Activated effector memory CD4-positive, alpha-beta T cell treated with anti-CD3 and anti-CD28 coated beads, Interleukin-2, amount 50 U/mL, for 16 hours (primary cell): ENCODE results near the gene TOMM40.
A peak's percentile ranks its signal among the peaks of the same experiment; 100 is the strongest.
"Not testable (repeated sequence)": the region's sequence is repeated elsewhere in the genome, so short reads cannot be mapped to it uniquely, and the experiment has no call there.

Experiments
- DNase-seq: peaks from one replicate; pipeline ENCODE4 v3.0.0-alpha.2; 2020

TOMM40 gene

GRCh38 chr19:44872661-44873060 is 18.4 kb upstream of the TOMM40 start:
- DNase-seq, result no peak

- no peak for DNase-seq
Measured at GRCh38 chr19:44874317-44874716, 16.7 kb upstream of the TOMM40 start.

- DNase-seq, result no peak
Measured at GRCh38 chr19:44875666-44876451, 15.2 kb upstream of the TOMM40 start.

DNA sequence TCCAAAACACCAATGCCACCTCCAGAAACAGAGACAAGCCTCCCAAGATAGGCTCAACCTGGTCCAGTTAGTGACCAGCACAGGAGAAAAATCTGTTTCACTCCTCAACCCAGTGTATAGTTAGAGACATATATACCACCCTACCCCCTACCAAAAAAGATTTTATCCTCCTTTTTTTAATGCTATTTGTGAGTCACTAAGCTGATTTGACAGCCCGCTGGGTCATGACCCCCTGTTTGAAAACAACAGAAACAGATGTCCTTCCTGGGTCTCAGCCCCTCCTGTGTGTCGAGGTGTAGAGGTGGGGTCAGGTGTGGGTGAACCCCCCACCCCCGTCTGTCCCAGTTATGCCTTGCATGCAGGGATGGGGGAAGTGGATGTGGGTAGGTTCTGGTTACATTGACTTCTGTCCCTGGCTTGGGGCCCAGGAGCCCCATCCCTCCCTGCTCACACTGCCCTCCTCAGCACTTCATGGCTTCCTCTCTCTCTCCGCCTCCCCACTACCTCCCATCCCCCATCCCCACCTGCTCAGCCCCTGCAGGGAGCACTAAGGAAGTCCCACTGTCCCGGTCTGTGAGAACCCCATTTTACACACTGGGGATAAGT is 14.0 kb upstream of the TOMM40 start:
- DNase-seq, result no peak

- no peak for DNase-seq
Measured at GRCh38 chr19:44878120-44878865, 12.8 kb upstream of the TOMM40 start.

- DNase-seq, result no peak
Measured at GRCh38 chr19:44879309-44880065, 11.6 kb upstream of the TOMM40 start.

DNA sequence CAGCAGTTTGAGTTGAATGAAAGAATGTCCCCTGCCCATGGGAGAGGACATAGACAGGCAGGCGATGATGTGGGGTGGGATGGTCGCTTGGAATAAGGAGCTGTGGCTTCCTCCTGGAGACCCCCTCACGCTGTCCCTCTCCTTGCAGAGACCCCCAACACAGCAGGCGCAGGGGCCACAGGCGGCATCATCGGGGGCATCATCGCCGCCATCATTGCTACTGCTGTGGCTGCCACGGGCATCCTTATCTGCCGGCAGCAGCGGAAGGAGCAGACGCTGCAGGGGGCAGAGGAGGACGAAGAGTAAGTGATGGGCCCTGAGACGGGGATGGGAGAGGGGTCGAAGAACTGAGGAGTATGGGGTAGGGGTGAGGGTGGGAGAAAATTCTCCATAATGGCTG is 9.0 kb upstream of the TOMM40 start:
- DNase-seq, result no peak

DNA sequence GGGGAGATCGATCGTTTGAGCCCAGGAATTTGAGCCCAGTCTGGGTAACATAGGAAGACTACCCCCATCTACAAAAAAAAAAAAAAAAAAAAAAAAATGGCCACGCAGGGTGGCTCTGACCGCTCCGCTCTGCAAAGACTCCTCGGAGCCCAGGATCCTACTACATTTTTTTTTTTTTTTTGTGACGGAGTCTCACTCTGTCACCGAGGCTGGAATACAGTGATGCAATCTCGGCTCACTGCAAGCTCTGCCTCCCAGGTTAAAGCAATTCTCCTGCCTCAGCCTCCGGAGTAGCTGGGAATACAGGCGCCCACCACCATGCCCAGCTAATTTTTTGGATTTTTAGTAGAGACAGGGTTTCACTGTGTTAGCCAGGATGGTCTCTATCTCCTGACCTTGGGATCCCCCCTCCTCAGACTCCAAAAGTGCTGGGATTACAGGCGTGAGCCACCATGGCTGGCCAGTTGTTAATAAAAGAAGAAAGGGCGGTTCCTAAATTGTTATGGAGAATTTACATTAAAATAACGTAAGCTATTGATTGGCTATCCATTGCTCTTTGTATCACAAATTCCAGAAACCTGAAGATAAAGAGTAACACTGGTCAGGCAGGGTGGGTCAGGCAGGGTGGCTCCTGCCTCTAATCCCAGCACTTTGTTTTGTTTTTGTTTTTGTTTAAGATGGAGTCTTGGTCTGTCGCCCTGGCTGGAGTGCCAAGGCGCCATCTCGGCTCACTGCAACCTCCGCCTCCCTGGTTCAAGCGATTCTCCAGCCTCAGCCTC is 8.2 kb upstream of the TOMM40 start:
- not testable (repeated sequence) for DNase-seq

DNA sequence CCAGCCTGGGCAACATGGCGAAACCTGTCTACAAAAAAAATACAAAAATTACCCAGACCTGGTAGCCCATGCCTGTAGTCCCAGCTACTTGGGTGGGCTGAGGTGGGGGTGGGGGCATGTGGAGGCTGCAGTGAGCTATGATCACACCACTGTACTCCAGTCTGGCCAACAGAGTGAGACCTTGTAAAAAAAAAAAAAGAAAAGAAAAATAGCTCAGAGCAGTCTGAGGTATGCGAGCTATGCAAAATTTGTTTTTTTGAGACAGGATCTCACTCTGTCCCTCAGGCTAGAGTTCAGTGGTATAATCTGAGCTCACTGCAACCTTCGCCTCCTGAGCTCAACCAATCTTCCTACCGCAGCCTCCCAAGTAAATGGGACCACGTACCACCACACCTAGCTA is 7.1 kb upstream of the TOMM40 start:
- DNase-seq, result no peak

DNA sequence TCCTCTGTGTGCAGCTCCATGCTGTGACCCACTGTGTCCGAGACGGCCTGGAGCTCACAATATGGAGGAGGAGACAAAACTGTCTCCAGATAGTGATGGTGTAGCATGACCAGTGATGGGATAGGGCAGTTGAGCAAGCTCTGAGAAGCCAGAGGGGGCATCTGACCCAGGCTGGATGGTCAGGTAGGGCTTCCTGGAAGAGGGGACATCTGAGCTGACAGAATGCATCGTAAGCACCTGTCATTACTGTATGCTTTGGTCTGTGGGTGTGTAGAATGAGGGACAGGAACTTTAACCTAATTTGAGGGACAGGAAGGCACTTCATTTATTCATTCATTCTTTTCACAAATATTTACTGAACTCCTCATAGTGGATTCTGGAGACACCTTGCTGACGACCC is 6.5 kb upstream of the TOMM40 start:
- no peak for DNase-seq

DNA sequence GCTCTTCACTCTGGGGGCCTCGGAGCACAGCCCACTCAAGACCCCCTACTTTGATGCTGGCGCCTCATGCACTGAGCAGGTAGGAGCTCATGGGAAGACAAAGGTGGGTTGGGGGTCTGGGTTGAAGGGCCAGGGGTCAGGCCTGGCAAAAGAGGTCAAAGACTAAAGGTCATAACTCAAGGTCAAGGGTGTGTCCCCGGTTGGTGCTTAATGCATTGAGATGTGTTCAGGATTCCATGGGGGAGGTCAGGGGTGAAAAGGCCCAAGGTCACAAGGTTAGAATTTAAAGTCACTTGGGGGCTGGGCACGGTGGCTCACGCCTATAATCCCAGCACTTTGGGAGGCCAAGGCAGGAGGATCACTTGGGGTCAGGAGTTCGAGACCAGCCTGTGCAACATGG is 4.9 kb upstream of the TOMM40 start:
- no peak for DNase-seq

DNA sequence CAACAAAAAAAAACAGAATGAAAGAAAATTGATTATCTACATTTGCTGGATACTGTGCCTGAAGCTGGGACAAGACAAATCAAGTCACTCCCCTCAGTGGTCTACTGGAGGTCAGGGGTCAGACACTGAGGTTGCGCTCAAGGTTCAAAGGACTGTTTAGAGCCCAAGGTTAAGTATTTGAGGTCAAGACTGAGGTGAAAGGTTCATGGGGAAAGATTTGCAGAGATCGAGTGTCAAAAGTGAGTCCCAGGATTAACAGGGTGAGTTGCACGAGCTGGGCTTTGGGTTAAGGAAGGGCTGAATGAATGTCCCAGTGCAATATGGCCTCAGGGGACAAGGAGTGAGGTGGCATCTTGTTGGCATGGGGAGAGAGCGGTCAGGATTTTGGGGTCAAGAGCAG is 3.4 kb upstream of the TOMM40 start:
- no peak for DNase-seq

DNA sequence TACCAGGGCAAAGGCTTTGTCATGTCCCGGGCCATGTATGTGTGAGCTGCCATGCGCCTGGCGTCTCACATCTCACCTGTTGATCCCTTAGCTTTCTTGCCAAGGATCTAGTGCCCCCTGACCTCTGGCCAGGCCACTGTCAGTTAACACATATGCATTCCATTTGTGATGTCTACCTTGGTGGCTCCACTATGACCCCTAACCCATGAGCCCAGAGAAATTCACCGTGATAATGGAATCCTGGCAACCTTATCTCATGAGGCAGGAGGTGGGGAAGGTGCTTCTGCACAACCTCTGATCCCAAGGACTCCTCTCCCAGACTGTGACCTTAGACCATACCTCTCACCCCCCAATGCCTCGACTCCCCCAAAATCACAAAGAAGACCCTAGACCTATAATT is 2.7 kb upstream of the TOMM40 start:
- not testable (repeated sequence) for DNase-seq

GRCh38 chr19:44889830-44890365 is 1.2 kb upstream of the TOMM40 start:
- no peak for DNase-seq

DNA sequence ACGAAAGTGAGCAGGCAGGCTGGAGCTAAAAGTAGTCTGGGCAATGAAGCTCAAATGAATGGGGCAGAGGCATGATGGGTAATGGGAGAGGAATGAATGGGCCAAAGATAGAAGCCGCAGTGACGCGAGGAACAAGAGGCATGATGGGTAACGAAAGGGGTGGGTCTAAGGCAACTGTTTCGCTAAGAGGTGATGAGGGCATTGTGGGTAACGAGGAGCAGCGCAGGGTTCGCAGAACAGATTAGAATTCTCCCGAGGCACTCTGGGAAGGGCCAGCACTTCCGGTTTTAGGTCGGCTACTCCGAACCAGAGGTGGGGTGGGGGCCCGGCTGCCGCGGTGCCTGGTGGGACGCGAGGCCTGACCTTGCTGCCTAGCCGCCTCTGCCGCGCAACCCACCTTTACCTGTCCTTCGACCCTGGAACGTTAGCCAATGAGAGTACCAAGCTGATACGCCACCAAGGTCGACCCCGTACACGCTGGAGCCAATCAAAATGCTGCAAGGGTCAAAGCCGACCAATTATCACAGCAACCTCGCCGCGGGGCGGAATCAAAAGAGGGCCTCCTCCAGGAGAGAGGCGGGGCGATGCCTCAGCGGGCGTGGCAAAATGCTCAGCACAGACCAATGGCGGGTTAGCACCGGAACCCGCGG is 563 bp upstream of the TOMM40 start:
- DNase-seq, result peak; percentile 100

GRCh38 chr19:44892932-44893331 is 1.9 kb downstream of the TOMM40 start:
- no peak for DNase-seq

GRCh38 chr19:44893332-44894051 is 2.4 kb downstream of the TOMM40 start:
- no peak for DNase-seq

GRCh38 chr19:44894052-44894400 is 3.0 kb downstream of the TOMM40 start:
- DNase-seq, result no peak

DNA sequence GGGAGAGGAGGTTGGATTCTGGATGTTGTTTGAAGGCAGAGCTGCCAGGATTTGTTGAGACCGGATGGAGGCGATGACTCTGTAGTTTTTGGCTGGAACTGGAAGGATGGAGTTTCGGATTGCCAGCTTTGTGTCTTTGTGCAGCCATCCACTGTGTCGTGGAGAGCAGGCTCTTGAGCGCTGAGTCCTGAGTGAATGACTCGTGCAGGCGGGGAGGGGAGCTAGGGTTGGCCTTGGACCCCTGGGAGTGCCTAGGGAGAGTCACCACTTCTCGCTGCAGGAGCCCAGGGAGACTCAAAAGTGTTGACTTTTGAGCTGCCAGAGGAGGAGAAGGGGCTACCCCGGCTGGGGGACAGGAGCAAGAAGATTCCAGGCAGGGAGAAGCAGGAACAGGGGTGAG is 3.9 kb downstream of the TOMM40 start:
- DNase-seq, result no peak

DNA sequence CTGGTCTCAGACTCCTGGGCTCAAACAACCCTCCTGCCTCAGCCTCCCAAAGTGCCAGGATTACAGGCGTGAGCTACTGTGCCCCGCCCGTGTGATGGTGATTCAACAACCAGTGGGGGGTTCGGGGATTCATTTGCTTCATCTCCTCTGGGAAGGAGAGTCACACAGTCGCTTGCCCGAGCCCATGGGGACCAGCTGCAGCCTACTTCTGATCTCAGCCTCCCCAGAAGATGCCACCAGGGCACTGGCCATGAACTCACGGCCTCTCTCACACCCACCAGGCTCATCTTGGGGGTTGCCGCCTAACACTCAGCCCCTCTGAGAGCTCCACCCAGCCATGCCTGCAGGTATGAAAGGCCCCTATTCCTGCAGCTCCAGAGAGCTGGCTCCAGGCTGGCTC is 6.8 kb downstream of the TOMM40 start:
- DNase-seq, result no peak
